ELR (cell line): ENCODE measurements around the gene CBLC.

Experiments used
- DNase-seq: peaks from one replicate; pipeline ENCODE4 v3.0.0-alpha.2; 2015; ENCODE audit warnings: low read depth

CBLC gene

GRCh38 chr19:44746946-44747738, 30.5 kb upstream of the CBLC start:
- peak; percentile 95 for DNase-seq

DNA sequence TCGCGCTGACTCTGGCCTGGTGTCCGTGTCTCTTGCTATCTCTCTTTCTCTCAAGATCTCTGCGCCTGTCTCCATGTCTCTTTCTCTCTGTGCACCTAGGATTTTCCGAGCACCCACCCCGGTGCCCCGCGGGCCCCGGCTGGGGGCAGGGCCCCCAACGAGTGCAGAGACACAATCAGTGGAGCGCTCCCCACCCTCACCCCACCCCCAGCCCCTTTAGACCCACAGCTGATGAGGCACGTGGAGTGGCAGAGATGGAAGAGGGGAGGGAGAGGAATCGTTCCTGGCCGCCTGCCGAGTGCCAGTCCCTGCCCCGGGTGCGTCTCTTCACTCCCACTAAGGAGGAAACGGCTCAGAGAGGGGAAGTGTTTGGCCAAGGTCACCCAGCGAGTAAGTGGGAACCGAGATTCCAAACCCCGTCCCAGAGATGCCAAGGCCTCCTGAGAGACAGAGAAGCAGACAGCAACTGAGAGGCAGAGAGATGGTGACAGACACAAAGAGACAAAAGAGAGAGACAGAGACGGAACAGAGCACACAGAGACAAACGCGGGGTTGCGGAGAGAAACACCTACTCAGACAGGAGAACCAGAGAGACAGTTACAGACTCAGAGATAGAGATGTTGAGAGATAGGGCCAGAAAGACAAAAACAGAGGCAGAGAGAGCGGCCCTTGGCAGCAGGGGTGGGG, 29.8 kb upstream of the CBLC start:
- peak; percentile 64 for DNase-seq

DNA sequence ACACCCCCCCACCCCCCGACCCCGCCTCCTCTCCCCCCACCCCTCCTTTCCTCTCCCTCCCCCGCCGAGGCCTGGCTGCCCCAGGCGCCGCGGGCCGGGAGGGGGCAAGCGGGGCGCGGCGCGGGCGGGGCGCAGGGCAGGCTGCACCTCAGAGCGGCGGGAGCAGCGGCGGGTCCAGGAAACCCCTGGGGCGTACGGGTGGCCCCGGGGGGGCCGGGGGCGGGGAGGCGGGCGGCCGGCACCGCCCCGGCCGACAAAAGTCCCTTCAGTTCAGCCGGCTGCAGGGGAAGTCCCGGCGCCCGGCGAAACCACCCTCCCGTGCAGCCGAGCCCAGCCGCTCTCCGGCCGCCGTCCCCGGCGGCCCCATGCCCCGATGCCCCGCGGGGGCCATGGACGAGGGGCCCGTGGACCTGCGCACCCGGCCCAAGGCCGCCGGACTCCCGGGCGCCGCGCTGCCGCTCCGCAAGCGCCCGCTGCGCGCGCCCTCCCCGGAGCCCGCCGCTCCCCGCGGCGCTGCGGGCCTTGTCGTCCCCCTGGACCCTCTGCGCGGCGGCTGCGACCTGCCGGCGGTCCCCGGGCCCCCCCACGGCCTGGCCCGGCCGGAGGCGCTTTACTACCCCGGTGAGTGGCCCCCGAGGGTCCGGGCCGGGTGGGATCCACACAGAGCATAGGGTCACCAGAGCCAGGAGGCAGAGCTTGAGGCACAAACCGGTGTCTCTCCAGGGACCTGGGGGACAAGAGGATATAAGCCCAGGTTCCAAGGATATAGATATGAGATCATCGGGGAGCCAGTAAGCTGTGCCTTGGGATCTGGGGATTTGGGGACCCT, 29.1 kb upstream of the CBLC start, which contains the start of gene BCL3:
BCL3 (plus strand) TSS at position 283 of the 829 bp plus-strand sequence; CDS start at position 366, 83 bp downstream.
- DNase-seq = no peak

- no peak for DNase-seq
Observed at GRCh38 chr19:44749292-44749691, 28.4 kb upstream of the CBLC start.

DNA sequence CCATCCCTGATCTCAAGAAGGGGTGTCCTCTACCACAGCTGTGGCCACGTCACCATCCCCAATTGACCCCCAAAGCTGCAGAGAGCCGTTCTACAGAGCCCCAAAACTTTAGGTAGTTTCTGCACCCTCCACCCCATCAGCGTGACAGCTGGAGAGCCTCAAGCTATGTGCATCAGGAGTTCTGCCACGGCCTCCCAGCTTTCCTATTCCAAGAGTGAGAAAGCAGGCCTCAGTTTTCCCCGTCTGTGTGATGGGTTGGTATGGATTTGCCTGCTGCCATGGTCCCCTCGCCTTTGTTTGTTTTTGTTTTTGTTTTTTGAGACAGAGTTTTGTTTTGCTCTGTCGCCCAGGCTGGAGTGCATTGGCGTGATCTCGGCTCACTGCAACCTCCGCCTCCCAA, 27.7 kb upstream of the CBLC start:
- DNase-seq = no peak

DNA sequence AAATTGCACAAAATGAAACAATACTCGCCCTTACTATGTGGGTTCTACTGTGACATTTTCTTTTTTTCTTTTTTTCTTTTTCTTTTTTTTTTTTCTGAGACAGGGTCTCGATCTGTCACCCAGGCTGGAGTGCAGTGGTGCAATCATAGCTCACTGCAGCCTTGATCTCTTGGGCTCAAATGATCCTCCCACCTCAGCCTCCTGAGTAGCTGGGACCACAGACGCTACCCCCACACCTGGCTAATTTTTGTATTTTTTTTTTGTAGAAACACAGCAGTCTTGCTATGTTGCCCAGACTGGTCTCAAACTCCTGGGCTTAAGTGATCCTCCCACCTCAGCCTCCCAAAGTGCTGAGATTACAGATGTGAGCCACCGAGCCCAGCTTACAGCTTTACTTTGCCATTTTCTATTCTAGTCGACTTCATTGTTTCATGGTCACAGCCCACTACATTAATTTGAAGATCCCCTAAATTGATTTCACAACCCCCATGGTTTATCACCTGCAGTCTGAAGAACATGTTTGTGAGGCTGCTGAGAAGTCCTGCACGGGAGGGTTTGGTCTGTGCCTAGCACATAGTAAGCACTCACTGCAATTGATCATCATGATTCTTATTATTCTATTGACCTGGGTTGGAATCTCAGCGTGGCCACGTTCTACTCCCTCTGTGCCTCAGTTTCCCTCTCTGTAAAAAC, 25.4 kb upstream of the CBLC start:
- DNase-seq = no peak

- peak; percentile 93 for DNase-seq
Observed at GRCh38 chr19:44752816-44753625, 24.7 kb upstream of the CBLC start.

- no peak for DNase-seq
Observed at GRCh38 chr19:44753626-44753931, 24.1 kb upstream of the CBLC start.

- peak; percentile 89 for DNase-seq
Observed at GRCh38 chr19:44753932-44754749, 23.5 kb upstream of the CBLC start.

GRCh38 chr19:44754750-44755080, 23.0 kb upstream of the CBLC start:
- DNase-seq = no peak

DNA sequence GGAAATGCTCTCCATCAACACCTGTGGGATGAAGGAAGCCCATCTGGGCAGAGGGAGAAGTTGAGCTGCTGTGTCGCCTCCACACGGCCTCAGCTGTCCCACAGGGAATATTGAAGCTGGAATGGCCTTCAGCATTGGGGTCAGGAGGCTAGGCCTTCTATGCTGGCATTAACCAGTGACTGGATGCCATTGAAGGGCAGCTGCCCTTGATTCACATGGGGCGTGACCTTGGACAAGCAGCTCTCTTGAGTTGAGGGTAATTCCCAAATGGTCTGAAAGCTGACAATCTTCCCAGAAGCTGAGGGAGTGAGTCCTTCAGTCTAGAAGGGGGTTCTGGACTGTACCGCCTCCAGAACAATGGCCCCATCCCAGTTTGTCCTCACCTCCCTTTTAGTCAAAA, 22.5 kb upstream of the CBLC start:
- no peak for DNase-seq

DNA sequence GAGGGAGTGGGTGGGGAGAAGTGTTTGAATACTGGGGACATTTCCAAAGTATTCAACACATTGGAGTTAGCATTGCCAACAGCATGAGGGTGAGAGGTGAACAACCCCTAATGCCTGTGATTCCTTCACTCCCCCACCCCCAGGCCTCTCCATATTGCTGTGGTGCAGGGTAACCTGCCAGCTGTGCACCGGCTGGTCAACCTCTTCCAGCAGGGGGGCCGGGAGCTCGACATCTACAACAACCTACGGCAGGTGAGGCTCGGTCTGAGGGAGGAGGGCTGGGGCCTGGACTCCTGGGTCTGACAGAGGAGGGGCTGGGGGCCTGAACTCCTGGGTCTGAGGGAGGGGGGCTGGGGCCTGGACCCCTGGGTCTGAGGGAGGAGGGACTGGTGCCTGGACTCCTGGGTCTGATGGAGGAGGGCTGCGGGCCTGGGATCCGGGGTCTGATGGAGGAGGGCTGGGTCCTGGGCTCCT, 21.6 kb upstream of the CBLC start:
- no peak for DNase-seq

GRCh38 chr19:44757057-44757734, 20.5 kb upstream of the CBLC start:
- DNase-seq = no peak

- peak; percentile 51 for DNase-seq
Observed at GRCh38 chr19:44757735-44758505, 19.8 kb upstream of the CBLC start.

DNA sequence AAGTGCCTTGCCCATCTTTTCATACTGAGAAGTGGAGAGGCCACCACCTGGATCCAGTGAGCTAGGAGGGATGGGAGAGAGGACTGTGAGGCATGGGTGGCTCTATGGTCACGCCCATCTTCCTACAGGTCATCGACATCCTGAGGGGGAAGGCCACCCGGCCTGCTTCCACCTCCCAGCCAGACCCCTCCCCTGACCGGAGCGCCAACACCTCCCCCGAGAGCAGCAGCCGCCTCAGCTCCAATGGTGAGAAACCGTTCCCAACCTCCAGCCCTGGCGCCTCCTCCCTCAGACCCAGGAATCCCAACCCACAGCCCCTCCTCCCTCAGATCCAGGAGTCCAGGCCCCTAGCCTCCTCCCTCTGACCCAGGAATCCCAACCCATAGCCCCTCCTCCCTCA, 19.1 kb upstream of the CBLC start:
- DNase-seq = no peak

DNA sequence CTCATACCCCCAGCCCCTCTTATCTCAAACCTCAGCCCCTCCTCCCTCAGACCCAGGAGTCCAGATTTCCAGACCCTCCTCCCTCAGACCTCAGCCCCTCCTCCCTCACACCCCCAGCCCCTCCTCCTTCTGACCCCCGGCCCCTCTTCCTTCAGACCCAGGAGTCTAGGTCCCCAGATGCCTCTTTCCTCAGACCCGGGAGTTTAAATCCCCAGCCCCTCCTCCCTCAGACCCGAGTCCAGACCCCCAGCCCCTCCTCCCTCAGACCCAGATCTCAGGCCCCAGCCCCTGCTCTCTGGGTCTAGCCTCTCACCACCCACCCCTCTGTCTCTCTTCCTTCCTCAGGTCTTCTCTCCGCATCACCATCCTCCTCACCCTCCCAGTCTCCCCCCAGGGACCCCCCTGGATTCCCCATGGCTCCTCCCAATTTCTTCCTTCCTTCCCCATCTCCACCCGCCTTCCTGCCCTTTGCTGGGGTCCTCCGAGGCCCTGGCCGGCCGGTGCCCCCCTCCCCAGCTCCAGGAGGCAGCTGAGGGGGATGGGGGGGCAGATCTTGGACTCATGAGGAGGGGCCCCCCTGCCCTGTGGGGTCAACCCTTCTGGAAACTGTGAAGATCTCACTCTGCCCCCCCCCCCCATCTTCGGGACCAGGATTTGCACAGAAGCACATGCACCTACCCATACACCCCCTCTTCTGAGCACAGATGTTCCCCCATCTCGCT, 18.4 kb upstream of the CBLC start:
- DNase-seq = no peak

- DNase-seq = no peak
Observed at GRCh38 chr19:44762038-44762437, 15.7 kb upstream of the CBLC start.
